Heart right ventricle (tissue), 16 donors: Measurements from ENCODE around the gene CACNA1C. TPM values are rescaled to one million over a fixed set of nuclear protein-coding genes. Genes with fewer than 3 reads are reported as not detected.

Experiments
- ATAC-seq, 8 donors: fragments of 200-7000 bp; cut with Tn5 transposase; one replicate each; pipeline ENCODE4 v1.9.1; 2020; ENCODE audit warnings: mild to moderate bottlenecking in 8 of 8, moderate library complexity in 8 of 8, moderate number of reproducible peaks in 1 of 8
- DNase-seq, 2 donors: peaks; one replicate each; pipeline ENCODE4 v3.0.0-alpha.2; 2020
- H3K27ac ChIP-seq, 10 donors: fragments of 200-600 bp; sonication (generic) in 2 of 10; one replicate each; pipeline versions ENCODE4 v1.5.0 to v1.8.0; 2020 to 2022; ENCODE audit warnings: mild to moderate bottlenecking in 3 of 10
- H3K27me3 ChIP-seq, 7 donors: fragments of 200-600 bp; one replicate each; pipeline ENCODE4 v1.8.0; 2021 to 2022; ENCODE audit warnings: mild to moderate bottlenecking in 2 of 7
- H3K36me3 ChIP-seq, 9 donors: fragments of 200-600 bp; sonication (generic) in 1 of 9; one replicate each; pipeline versions ENCODE4 v1.5.0 to v1.8.0; 2020 to 2022; ENCODE audit warnings: mild to moderate bottlenecking in 2 of 9
- H3K4me1 ChIP-seq, 9 donors: fragments of 200-600 bp; sonication (generic) in 1 of 9; one replicate each; pipeline versions ENCODE4 v1.5.0 to v1.8.0; 2020 to 2022; ENCODE audit warnings: mild to moderate bottlenecking in 4 of 9
- H3K4me3 ChIP-seq, 10 donors: fragments of 200-600 bp; sonication (generic) in 2 of 10; one replicate each; pipeline versions ENCODE4 v1.5.0 to v1.8.0; 2020 to 2022; ENCODE audit warnings: mild to moderate bottlenecking in 7 of 10, moderate library complexity in 2 of 10
- H3K9me3 ChIP-seq, 11 donors: fragments of 200-600 bp in 10 of 11; sonication (generic) in 2 of 11; one replicate each; pipeline versions ENCODE4 v1.5.0 to v1.8.0; 2013 to 2022; ENCODE audit warnings: mild to moderate bottlenecking in 2 of 11, control low read depth in 1 of 11, moderate library complexity in 1 of 11
- WGBS, 2 donors: extraction: QIAGEN DNeasy Blood & Tissue Kit; methylation state at CpG; one replicate each; pipeline ENCODE4 v1.1.7; 2013; ENCODE audit warnings: inconsistent platforms in 1 of 2; 5-methylcytosine and 5-hydroxymethylcytosine counted together
- intact Hi-C, 10 donors: fragments of 100-400 bp; cut with DNase I; formaldehyde crosslinking; loops; one replicate each; pipeline versions ENCODE4 v1.11.1 to v1.14.2; 2022
- polyA plus RNA-seq, 2 donors: library from polyadenylated mRNA; stranded (reverse); fragments of 200-250 nt; gene quantifications; one replicate each; pipeline ENCODE4 v1.2.3, GENCODE V29; 2013
- total RNA-seq, 10 donors: library from RNA; stranded (reverse); fragmentation: NEBNext Ultra II Directional in 3 of 10; extraction: Animal tissue kit (Norgen Biotek cat#: 25700) in 3 of 10; gene quantifications; one replicate each; pipeline versions ENCODE4 v1.2.1 to v1.2.4, GENCODE V29; 2021 to 2023
- TF ChIP-seq, protein P1 (sequence below), 9 donors: fragments of 200-600 bp; sonication (generic) in 2 of 9; IDR thresholded peaks; one replicate each; pipeline versions ENCODE4 v1.5.0 to v1.8.0; 2021 to 2022; ENCODE audit warnings: antibody characterized with exemption in 9 of 9, mild to moderate bottlenecking in 5 of 9, moderate library complexity in 1 of 9
- donor health status: Arrhythmogenic right ventricular cardiomyopathy.
- donor health status: ischemic (EF 13 %, LVEDD 7.1; RV severe dilation, severe dysfunction).
- donor health status: healthy with polysubstance abuse.
- donor health status: DM: no; HTN: yes; CAD: no.
- donor health status: DM: no; HTN: no; CAD: no.
- donor health status: ischemic (EF 25% LVEDD 6.9; RV normal size, moderate dysfunction).
- donor health status: ischemic (EF 25% LVEDD 5.7; RV mildly dilated, moderate dysfunction).
- donor health status: healthy.
- donor health status: DM: yes; HTN: yes; CAD: no.
- donor health status: Ischemic cardiomyopathy.
- donor health status: ischemic (EF 35%, LVEDD 5.7; RV mildly dilated, moderate dysfunction).
- donor health status: nonischemic (EF 11% LVEDD 7.7; RV severe dilation, severe dysfunction).
- donor health status: DM: yes; HTN: yes; CAD: no.
- donor health status: PGD.
- donor health status: ischemic (EF 29% LVEDD 5.4; RV normal size, mild dysfunction).
- donor health status: nonischemic (EF 23%, LVEDD 6.1; RV moderate dilation, normal function).

The CACNA1C gene
- total and polyA plus RNA-seq, 12 donors, result 19.1 to 222 (median 183) TPM

DNA sequence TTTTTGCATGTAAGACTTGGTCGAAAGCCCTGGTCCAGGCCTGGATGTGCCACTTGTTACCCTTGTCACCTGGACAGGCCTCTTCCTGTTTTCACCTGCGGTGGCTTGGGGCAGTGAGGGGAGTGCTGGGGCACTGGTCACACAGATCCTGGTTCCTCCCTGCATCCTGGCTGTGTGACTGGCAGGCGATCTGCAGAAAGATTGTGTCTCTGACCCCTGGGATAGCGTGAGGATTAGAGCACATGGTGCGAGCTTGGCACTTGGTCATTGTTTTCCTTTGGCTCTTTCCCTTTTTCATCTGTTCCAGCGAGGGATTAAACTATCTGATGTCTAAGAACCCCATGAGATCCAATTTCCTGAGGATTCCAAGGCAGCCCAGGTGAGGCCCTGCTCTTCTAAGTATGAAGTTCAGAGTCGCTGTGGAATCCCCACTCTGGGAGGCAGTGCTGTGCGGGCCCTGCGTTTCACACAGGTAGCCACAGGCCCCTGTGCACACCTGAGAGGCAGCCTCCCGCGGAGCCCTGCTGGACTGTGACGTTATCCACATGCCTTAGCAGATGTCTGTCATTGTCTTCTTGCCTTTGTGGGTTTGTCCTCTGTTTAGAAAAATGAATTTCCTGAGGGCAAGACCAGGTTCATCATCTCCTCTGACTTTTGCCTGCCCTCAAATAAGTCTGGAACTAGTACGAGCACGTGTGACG lies 288.4 kb downstream of the CACNA1C start:
- ATAC-seq, result no peak
- 80 to 88% methylated on average over 15 of the region's 15 CpGs for WGBS, 2 donors
- H3K9me3 ChIP-seq, result no peaks in the 10 kb centered on the region
- no peak for DNase-seq
- no peaks in the 10 kb centered on the region for H3K27me3 ChIP-seq
- H3K27ac ChIP-seq, result peak overlapping the region in 2 of 10 donors; percentile 27 to 47
- intact Hi-C loops, result no loop called here
- TF ChIP-seq, protein P1, sequence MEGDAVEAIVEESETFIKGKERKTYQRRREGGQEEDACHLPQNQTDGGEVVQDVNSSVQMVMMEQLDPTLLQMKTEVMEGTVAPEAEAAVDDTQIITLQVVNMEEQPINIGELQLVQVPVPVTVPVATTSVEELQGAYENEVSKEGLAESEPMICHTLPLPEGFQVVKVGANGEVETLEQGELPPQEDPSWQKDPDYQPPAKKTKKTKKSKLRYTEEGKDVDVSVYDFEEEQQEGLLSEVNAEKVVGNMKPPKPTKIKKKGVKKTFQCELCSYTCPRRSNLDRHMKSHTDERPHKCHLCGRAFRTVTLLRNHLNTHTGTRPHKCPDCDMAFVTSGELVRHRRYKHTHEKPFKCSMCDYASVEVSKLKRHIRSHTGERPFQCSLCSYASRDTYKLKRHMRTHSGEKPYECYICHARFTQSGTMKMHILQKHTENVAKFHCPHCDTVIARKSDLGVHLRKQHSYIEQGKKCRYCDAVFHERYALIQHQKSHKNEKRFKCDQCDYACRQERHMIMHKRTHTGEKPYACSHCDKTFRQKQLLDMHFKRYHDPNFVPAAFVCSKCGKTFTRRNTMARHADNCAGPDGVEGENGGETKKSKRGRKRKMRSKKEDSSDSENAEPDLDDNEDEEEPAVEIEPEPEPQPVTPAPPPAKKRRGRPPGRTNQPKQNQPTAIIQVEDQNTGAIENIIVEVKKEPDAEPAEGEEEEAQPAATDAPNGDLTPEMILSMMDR (IDR thresholded peaks at IDR 0.05), result no peak
- no peak overlapping the region for H3K4me3 ChIP-seq
- H3K4me1 ChIP-seq, result peaks cover 6 to 97% (median 70%) of the 10 kb centered on the region in 9 donors
- H3K36me3 ChIP-seq, result no peaks in the 10 kb centered on the region

DNA sequence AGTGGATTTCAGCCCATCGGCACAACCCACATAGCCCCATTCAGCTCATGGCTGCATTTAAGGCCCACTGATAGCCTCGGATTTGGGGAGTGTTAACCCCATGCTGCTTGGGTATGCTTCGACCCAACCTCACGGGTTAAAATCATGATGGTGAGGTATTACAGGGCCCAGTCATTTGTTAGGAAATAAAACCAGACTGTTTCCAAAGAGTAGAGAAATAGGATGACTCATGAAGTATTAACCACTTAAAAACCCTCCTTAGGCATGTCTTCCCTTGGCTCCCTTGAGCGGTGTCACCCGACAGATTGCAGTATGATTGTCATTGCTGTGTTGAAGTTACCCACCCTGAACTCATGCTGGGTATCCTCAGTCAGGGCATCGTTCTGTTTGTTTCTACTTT lies 289.1 kb downstream of the CACNA1C start:
- TF ChIP-seq, protein P1 (IDR thresholded peaks at IDR 0.05), result no peak
- intact Hi-C loops, result no loop called here
- Histone ChIP-seq H3K9me3 (no peaks in the 10 kb centered on the region), H3K4me3 (no peak overlapping the region), H3K27me3 (no peaks in the 10 kb centered on the region), H3K36me3 (no peaks in the 10 kb centered on the region), H3K4me1 (peaks cover 6 to 97% (median 70%) of the 10 kb centered on the region in 9 donors), H3K27ac (peak overlapping the region in 1 of 10 donors; percentile 47)
- DNase-seq (no peak), ATAC-seq (no peak)
- WGBS, 2 donors, result 83 to 85% methylated on average over 7 of the region's 7 CpGs

DNA sequence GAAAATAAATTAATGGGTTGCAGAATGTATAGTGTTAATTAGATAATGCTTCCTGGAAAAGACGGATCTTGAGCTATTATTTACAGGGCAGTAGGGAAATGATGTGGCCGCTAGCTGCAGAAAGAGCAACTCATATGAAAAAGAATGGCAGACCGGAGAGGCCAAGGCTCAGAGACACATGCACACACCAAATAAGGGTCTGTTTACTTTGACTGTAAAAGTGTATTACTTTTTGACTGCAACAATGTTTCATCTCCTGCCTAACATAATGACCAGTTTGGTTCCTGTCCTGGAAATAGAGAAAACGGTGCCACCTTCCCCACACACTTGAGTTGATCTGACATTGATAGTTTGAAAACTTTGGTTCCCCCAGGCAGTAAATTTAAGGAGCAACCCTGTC lies 290.9 kb downstream of the CACNA1C start:
- Histone ChIP-seq H3K9me3 (no peaks in the 10 kb centered on the region), H3K27ac (no peak overlapping the region), H3K4me3 (no peak overlapping the region), H3K4me1 (peaks cover 6 to 97% (median 70%) of the 10 kb centered on the region in 9 donors), H3K36me3 (no peaks in the 10 kb centered on the region), H3K27me3 (no peaks in the 10 kb centered on the region)
- WGBS, 2 donors, result 67 to 68% methylated on average over 4 of the region's 4 CpGs
- intact Hi-C loops, result no loop called here
- ATAC-seq, result no peak
- no peak for DNase-seq
- TF ChIP-seq, protein P1 (IDR thresholded peaks at IDR 0.05), result no peak

DNA sequence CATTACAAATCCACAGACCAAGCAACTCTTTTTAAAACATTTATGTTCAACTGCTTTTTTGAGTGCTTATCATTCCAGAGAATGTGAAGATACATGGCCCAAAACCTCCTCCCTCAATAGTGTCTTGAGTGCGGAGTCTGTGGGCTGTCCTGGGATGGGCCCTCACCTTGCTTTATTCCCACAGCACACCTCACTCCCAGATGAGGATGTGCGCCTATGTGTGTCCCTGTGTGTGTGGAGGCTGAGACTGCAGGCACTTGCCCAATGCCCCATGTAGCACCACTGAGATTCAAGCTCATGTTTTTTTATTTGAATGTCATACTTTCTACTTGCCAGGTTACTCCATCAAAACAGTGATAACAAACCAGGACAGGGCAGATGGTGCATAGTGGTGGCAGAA lies 291.7 kb downstream of the CACNA1C start:
- H3K36me3 ChIP-seq, result no peaks in the 10 kb centered on the region
- peak overlapping the region in 4 of 10 donors; percentile 30 to 44 (median 34) for H3K27ac ChIP-seq
- no peak for ATAC-seq
- peaks cover 9 to 97% (median 66%) of the 10 kb centered on the region in 9 donors for H3K4me1 ChIP-seq
- intact Hi-C loops, result no loop called here
- TF ChIP-seq, protein P1 (IDR thresholded peaks at IDR 0.05), result no peak
- no peaks in the 10 kb centered on the region for H3K27me3 ChIP-seq
- no peak for DNase-seq
- no peaks in the 10 kb centered on the region for H3K9me3 ChIP-seq
- H3K4me3 ChIP-seq, result no peak overlapping the region
- 94 to 98% methylated on average over 2 of the region's 2 CpGs for WGBS, 2 donors
